Transverse colon (tissue), 3 donors: ENCODE data around the gene GREB1L.

Source experiments
- CTCF ChIP-seq, 5 experiments: fragments of 200-600 bp in 3 of 5; fragments of 450-650 bp in 2 of 5; sonication (generic) in 3 of 5; IDR thresholded peaks; 1 replicate in 2 of 5; 2 replicates in 3 of 5; pipeline ENCODE4 v1.5.1; 2016 to 2017; ENCODE audit warnings: antibody characterized with exemption in 5 of 5, inconsistent platforms in 3 of 5, mild to moderate bottlenecking in 2 of 5, moderate library complexity in 1 of 5
- POLR2A ChIP-seq: fragments of 450-650 bp; IDR thresholded peaks from one replicate; pipeline ENCODE4 v1.6.1; 2016; ENCODE audit warnings: antibody characterized with exemption, mild to moderate bottlenecking, moderate library complexity

DNA sequence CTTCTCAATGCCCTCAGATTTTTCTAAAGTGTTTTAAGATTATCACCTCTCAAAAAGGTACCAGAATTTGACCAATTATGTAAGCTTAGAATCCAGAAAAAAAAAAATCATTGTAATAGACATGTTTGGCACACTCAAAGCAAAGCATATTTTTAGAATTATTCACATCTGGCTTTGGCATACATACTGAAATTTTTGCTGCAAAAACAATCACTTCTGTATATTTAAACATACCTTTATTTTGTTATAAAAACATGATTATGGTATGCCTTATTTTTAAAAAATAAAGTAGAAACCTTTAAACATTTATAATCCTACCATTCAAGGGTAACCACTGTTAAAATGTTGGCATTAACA, 215.1 kb downstream of the GREB1L start:
- TF ChIP-seq CTCF (IDR thresholded peaks at IDR 0.05) (no peak), POLR2A (no peak)
